ENCODE data around the gene COG5. TPM values are rescaled to one million over a fixed set of nuclear protein-coding genes. Genes with fewer than 3 reads are reported as not detected.

The COG5 gene
- total and polyA plus RNA-seq, 4 donors, result 4.1 to 27.1 (median 8.4) TPM

GRCh38 chr7:107581387-107582013, 17.8 kb upstream of the COG5 start:
- Histone ChIP-seq H3K9ac (ENCODE audit: low read depth in 1 of 2, low read length in 2 of 2) (peak overlapping the region in 1 of 2 donors; percentile 47), H3K27ac (ENCODE audit: low read depth in 1 of 2, low read length in 2 of 2) (no peak overlapping the region), H3K36me3 (ENCODE audit: control insufficient read depth in 4 of 4, insufficient read depth in 3 of 4, low read depth in 1 of 4, low read length in 3 of 4) (peaks cover 0 to 3% (median 0%) of the 10 kb centered on the region in 4 donors), H3K9me3 (ENCODE audit: control insufficient read depth in 4 of 4, low read length in 3 of 4) (no peaks in the 10 kb centered on the region), H3K27me3 (ENCODE audit: control insufficient read depth in 4 of 4, insufficient read depth in 4 of 4, low read length in 3 of 4) (no peaks in the 10 kb centered on the region), H3K4me1 (ENCODE audit: control insufficient read depth in 4 of 4, insufficient read depth in 4 of 4, low read length in 3 of 4) (peaks cover 0 to 21% (median 5%) of the 10 kb centered on the region in 4 donors), H3K4me3 (ENCODE audit: low read depth in 1 of 3, low read length in 3 of 3) (no peak overlapping the region)
- 71% methylated on average over 5 of the region's 5 CpGs for WGBS
- DNase-seq (ENCODE audit: low spot score), result no peak
- no peak for TF ChIP-seq HNF4G (IDR thresholded peaks at IDR 0.05)

GRCh38 chr7:107580716-107581383, 17.1 kb upstream of the COG5 start:
- H3K27me3 ChIP-seq (ENCODE audit: control insufficient read depth in 4 of 4, insufficient read depth in 4 of 4, low read length in 3 of 4), result no peaks in the 10 kb centered on the region
- no peaks in the 10 kb centered on the region for H3K9me3 ChIP-seq (ENCODE audit: control insufficient read depth in 4 of 4, low read length in 3 of 4)
- WGBS, result 45% methylated on average over 10 of the region's 10 CpGs
- TF ChIP-seq REST (IDR thresholded peaks at IDR 0.05) (no peak), YY1 (IDR thresholded peaks at IDR 0.05) (peak; percentile 38)
- peaks cover 0 to 21% (median 5%) of the 10 kb centered on the region in 4 donors for H3K4me1 ChIP-seq (ENCODE audit: control insufficient read depth in 4 of 4, insufficient read depth in 4 of 4, low read length in 3 of 4)
- peaks cover 0 to 3% (median 0%) of the 10 kb centered on the region in 4 donors for H3K36me3 ChIP-seq (ENCODE audit: control insufficient read depth in 4 of 4, insufficient read depth in 3 of 4, low read depth in 1 of 4, low read length in 3 of 4)
- H3K4me3 ChIP-seq (ENCODE audit: low read depth in 1 of 3, low read length in 3 of 3), result peak overlapping the region; percentile 67 to 85 (median 80)
- H3K9ac ChIP-seq (ENCODE audit: low read depth in 1 of 2, low read length in 2 of 2), result peak overlapping the region; percentile 57 to 83
- peak overlapping the region; percentile 83 to 88 for H3K27ac ChIP-seq (ENCODE audit: low read depth in 1 of 2, low read length in 2 of 2)
- no peak for DNase-seq (ENCODE audit: low spot score)

GRCh38 chr7:107579885-107580715, 16.4 kb upstream of the COG5 start, which contains the start of gene BCAP29:
TSS of gene BCAP29 (plus strand) at chr7:107580246. CDS start at chr7:107580773, 527 bp downstream.
- Histone ChIP-seq H3K27me3 (ENCODE audit: control insufficient read depth in 4 of 4, insufficient read depth in 4 of 4, low read length in 3 of 4) (no peaks in the 10 kb centered on the region), H3K9me3 (ENCODE audit: control insufficient read depth in 4 of 4, low read length in 3 of 4) (no peaks in the 10 kb centered on the region), H3K27ac (ENCODE audit: low read depth in 1 of 2, low read length in 2 of 2) (peak within 1 kb of the TSS; percentile 83 to 88), H3K9ac (ENCODE audit: low read depth in 1 of 2, low read length in 2 of 2) (peak within 1 kb of the TSS; percentile 57 to 83), H3K4me3 (ENCODE audit: low read depth in 1 of 3, low read length in 3 of 3) (peak within 1 kb of the TSS; percentile 67 to 85 (median 80)), H3K4me1 (ENCODE audit: control insufficient read depth in 4 of 4, insufficient read depth in 4 of 4, low read length in 3 of 4) (peaks cover 0 to 21% (median 5%) of the 10 kb centered on the region in 4 donors), H3K36me3 (ENCODE audit: control insufficient read depth in 4 of 4, insufficient read depth in 3 of 4, low read depth in 1 of 4, low read length in 3 of 4) (peaks cover 0 to 4% (median 0%) of the 10 kb centered on the region in 4 donors)
- peak; percentile 80 for DNase-seq (ENCODE audit: low spot score)
- under 1% methylated on average over 89 of the region's 89 CpGs for WGBS
- TF ChIP-seq MAX (IDR thresholded peaks at IDR 0.05), result no peak
- peak; percentile 64 for TF ChIP-seq YY1 (IDR thresholded peaks at IDR 0.05)
- TF ChIP-seq REST (IDR thresholded peaks at IDR 0.05), result no peak
- TF ChIP-seq FOXA1 (IDR thresholded peaks at IDR 0.05), result no peak
- TF ChIP-seq RAD21 (IDR thresholded peaks at IDR 0.05), result peak; percentile 20 to 39
- TF ChIP-seq RXRA (IDR thresholded peaks at IDR 0.05), result peak in 1 of 2 donors; percentile 39
- TF ChIP-seq CTCF (IDR thresholded peaks at IDR 0.05; ENCODE audit: low read depth, low read length, missing input control), result no peak
- TF ChIP-seq HNF4G (IDR thresholded peaks at IDR 0.05), result peak; percentile 8
- TF ChIP-seq ZBTB33 (IDR thresholded peaks at IDR 0.05), result no peak
- TF ChIP-seq HNF4A (conservative IDR thresholded peaks at IDR 0.05), result peak; percentile 44 to 75
- peak; percentile 8 for TF ChIP-seq SP1 (IDR thresholded peaks at IDR 0.05)
- peak; percentile 28 for TF ChIP-seq TAF1 (conservative IDR thresholded peaks at IDR 0.05)
